GM23338 (cell line): ENCODE results near the gene ORC4. TPM values are rescaled to one million over a fixed set of nuclear protein-coding genes. Genes with fewer than 3 reads are reported as not detected.

ENCODE experiments used
- ATAC-seq: fragments of 200-7000 bp; cut with Tn5 transposase; 3 replicates; pipeline ENCODE4 v1.9.1; 2020
- DNase-seq: peaks from one replicate; pipeline ENCODE4 v3.0.0-alpha.2; 2015; ENCODE audit warnings: low spot score
- H2AFZ ChIP-seq: fragments of 200-600 bp; sonication (generic); 2 replicates; pipeline ENCODE4 v1.8.0; 2016; ENCODE audit warnings: antibody characterized with exemption, mild to moderate bottlenecking, moderate library complexity
- H3F3A ChIP-seq: fragments of 200-600 bp; sonication (generic); replicated peaks from 2 replicates; pipeline ENCODE4 v1.8.0; 2017; ENCODE audit warnings: antibody characterized with exemption, mixed run types, low read depth
- H3K27ac ChIP-seq: fragments of 200-600 bp; sonication (generic); 2 replicates; pipeline ENCODE4 v1.6.1; 2016; ENCODE audit warnings: low read depth
- H3K27me3 ChIP-seq: fragments of 200-600 bp; sonication (generic); 2 replicates; pipeline ENCODE4 v1.8.0; 2016; ENCODE audit warnings: mild to moderate bottlenecking, mixed run types, moderate library complexity; ENCODE audit not compliant: insufficient read depth
- H3K36me3 ChIP-seq: fragments of 200-600 bp; sonication (generic); 2 replicates; pipeline ENCODE4 v1.8.0; 2016; ENCODE audit warnings: mild to moderate bottlenecking; ENCODE audit not compliant: insufficient read depth
- H3K4me1 ChIP-seq: fragments of 200-600 bp; sonication (generic); 2 replicates; pipeline ENCODE4 v1.8.0; 2016; ENCODE audit warnings: mild to moderate bottlenecking, moderate library complexity; ENCODE audit not compliant: insufficient read depth
- H3K4me2 ChIP-seq: fragments of 200-600 bp; sonication (generic); 2 replicates; pipeline ENCODE4 v1.7.1; 2017; ENCODE audit warnings: mixed run types
- H3K4me3 ChIP-seq: fragments of 200-600 bp; sonication (generic); 2 replicates; pipeline ENCODE4 v1.6.1; 2016; ENCODE audit warnings: mixed run types
- H3K79me2 ChIP-seq: fragments of 200-600 bp; sonication (generic); replicated peaks from 2 replicates; pipeline ENCODE4 v1.8.0; 2017; ENCODE audit warnings: mild to moderate bottlenecking; ENCODE audit not compliant: insufficient read depth
- H3K9me2 ChIP-seq: fragments of 200-600 bp; sonication (generic); 2 replicates; pipeline ENCODE4 v1.8.0; 2017; ENCODE audit not compliant: insufficient read depth
- H4K20me1 ChIP-seq: fragments of 200-600 bp; sonication (generic); replicated peaks from 2 replicates; pipeline ENCODE4 v1.8.0; 2017; ENCODE audit warnings: mild to moderate bottlenecking; ENCODE audit not compliant: insufficient read depth
- H3K27ac Mint-ChIP-seq: 2 replicates; pipeline ENCODE4 v1.8.0; 2020; ENCODE audit warnings: inconsistent platforms, mild to moderate bottlenecking, moderate library complexity, mixed read lengths
- H3K27me3 Mint-ChIP-seq: 3 replicates; pipeline ENCODE4 v1.8.0; 2022; ENCODE audit warnings: low read depth, mild to moderate bottlenecking, moderate library complexity, mixed read lengths, inconsistent platforms; ENCODE audit not compliant: insufficient read depth, poor library complexity
- H3K36me3 Mint-ChIP-seq: 3 replicates; pipeline ENCODE4 v1.8.0; 2021; ENCODE audit warnings: low read depth, mild to moderate bottlenecking, inconsistent platforms, moderate library complexity, mixed read lengths
- H3K4me1 Mint-ChIP-seq: 3 replicates; pipeline ENCODE4 v1.8.0; 2020; ENCODE audit warnings: mild to moderate bottlenecking, inconsistent platforms, mixed read lengths
- H3K4me3 Mint-ChIP-seq: 3 replicates; pipeline ENCODE4 v1.8.0; 2021; ENCODE audit warnings: moderate library complexity, mild to moderate bottlenecking, inconsistent platforms, mixed read lengths
- H3K9me3 Mint-ChIP-seq: 3 replicates; pipeline ENCODE4 v1.8.0; 2020; ENCODE audit warnings: moderate library complexity, mild to moderate bottlenecking, inconsistent platforms, mixed read lengths
- CREB1 ChIP-seq: fragments of 250-450 bp; sonication (Bioruptor Pico); IDR thresholded peaks from 2 replicates; pipeline ENCODE4 v1.5.0; 2020; ENCODE audit warnings: low read depth, mild to moderate bottlenecking, moderate library complexity
- EZH2 ChIP-seq: fragments of 200-600 bp; sonication (generic); IDR thresholded peaks from one replicate; pipeline ENCODE4 v1.8.0; 2017; ENCODE audit warnings: antibody characterized with exemption, mild to moderate bottlenecking, low read depth; ENCODE audit not compliant: unreplicated experiment
- EZH2phosphoT487 ChIP-seq: fragments of 200-600 bp; sonication (generic); IDR thresholded peaks from one replicate; pipeline ENCODE4 v1.8.1; 2018; ENCODE audit warnings: antibody characterized with exemption; ENCODE audit not compliant: unreplicated experiment
- ZNF114 ChIP-seq: fragments of 250-450 bp; sonication (Bioruptor Pico); IDR thresholded peaks from 2 replicates; pipeline ENCODE4 v1.5.0; 2020; ENCODE audit warnings: mild to moderate bottlenecking, moderate library complexity
- ZNF462 ChIP-seq: fragments of 250-450 bp; sonication (Bioruptor Pico); IDR thresholded peaks from 2 replicates; pipeline ENCODE4 v1.5.0; 2020; ENCODE audit warnings: mild to moderate bottlenecking, moderate library complexity
- polyA plus RNA-seq: library from polyadenylated mRNA; unstranded; fragments of >200 nt; fragmentation: Nextera tagmentation; extraction: Ambion mirVana; gene quantifications from 2 replicates; pipeline ENCODE4 v1.2.1, GENCODE V29; 2016
- total RNA-seq: library from RNA; depleted of rRNA; stranded (reverse); fragments of >200 nt; shearing (Covaris generic); gene quantifications from 2 replicates; pipeline ENCODE4 v1.2.3, GENCODE V29; 2014
- TF ChIP-seq, protein P1 (sequence below), 2 experiments: fragments of 200-600 bp in 1 of 2; sonication (generic) in 1 of 2; conservative IDR thresholded peaks; 2 replicates each; pipeline versions ENCODE4 v1.5.1 to v1.6.1; 2016 to 2017; ENCODE audit warnings: antibody characterized with exemption in 2 of 2, low read depth in 2 of 2, mild to moderate bottlenecking in 2 of 2, moderate library complexity in 1 of 2

ORC4 gene
- total and polyA plus RNA-seq, 2 experiments from 2014 or later = 47.5 to 177 TPM

GRCh38 chr2:147937744-147938349 lies 82.7 kb downstream of the ORC4 start (continued):
- TF ChIP-seq ZNF462 (CRISPR knock-in tag) (no peak), EZH2 (no peak)

- no peaks in the 10 kb centered on the region for H3K79me2 ChIP-seq
- no peaks in the 10 kb centered on the region for H3K9me2 ChIP-seq
- peaks cover 32% of the 10 kb centered on the region; the same call in 2 of the 3 replicates for H3K36me3 Mint-ChIP-seq
- H3F3A ChIP-seq = no peaks in the 10 kb centered on the region
- no peak overlapping the region for H3K4me3 ChIP-seq
- H3K4me3 Mint-ChIP-seq = no peak overlapping the region
- TF ChIP-seq EZH2phosphoT487 (no peak), ZNF114 (CRISPR knock-in tag) (no peak), EZH2 (no peak), CREB1 (CRISPR knock-in tag) (no peak)
- TF ChIP-seq, protein P1, sequence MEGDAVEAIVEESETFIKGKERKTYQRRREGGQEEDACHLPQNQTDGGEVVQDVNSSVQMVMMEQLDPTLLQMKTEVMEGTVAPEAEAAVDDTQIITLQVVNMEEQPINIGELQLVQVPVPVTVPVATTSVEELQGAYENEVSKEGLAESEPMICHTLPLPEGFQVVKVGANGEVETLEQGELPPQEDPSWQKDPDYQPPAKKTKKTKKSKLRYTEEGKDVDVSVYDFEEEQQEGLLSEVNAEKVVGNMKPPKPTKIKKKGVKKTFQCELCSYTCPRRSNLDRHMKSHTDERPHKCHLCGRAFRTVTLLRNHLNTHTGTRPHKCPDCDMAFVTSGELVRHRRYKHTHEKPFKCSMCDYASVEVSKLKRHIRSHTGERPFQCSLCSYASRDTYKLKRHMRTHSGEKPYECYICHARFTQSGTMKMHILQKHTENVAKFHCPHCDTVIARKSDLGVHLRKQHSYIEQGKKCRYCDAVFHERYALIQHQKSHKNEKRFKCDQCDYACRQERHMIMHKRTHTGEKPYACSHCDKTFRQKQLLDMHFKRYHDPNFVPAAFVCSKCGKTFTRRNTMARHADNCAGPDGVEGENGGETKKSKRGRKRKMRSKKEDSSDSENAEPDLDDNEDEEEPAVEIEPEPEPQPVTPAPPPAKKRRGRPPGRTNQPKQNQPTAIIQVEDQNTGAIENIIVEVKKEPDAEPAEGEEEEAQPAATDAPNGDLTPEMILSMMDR (conservative IDR thresholded peaks at IDR 0.05; ENCODE audit: low read depth in 2 of 2) = no peak
- peaks cover 8% of the 10 kb centered on the region for H3K4me1 Mint-ChIP-seq
- H3K4me2 ChIP-seq = no peak overlapping the region
- ATAC-seq (no peak), DNase-seq (no peak)
- no peak overlapping the region for H3K27ac Mint-ChIP-seq
- H3K27ac ChIP-seq = no peak overlapping the region
- no peak overlapping the region for H2AFZ ChIP-seq
- peaks cover 20% of the 10 kb centered on the region; the same call in 1 of the 2 replicates for H3K36me3 ChIP-seq
- H3K27me3 ChIP-seq = no peaks in the 10 kb centered on the region
- no peaks in the 10 kb centered on the region for H3K27me3 Mint-ChIP-seq
- H4K20me1 ChIP-seq = no peaks in the 10 kb centered on the region
- H3K9me3 Mint-ChIP-seq = no peaks in the 10 kb centered on the region
- no peaks in the 10 kb centered on the region for H3K4me1 ChIP-seq
These were observed 85.5 kb downstream of the ORC4 start for GRCh38 chr2:147934881-147935620.
